HG03175 (cell line): ENCODE results near the gene USP5.

Experiments used
- ATAC-seq: cut with Tn5 transposase; IDR thresholded peaks from one replicate; pipeline ENCODE4 v1.9.1; 2021; ENCODE audit warnings: mild to moderate bottlenecking, moderate library complexity; ENCODE audit not compliant: unreplicated experiment

USP5 gene

GRCh38 chr12:6912164-6912935 is 60.4 kb downstream of the USP5 start:
- ATAC-seq = no peak

- peak; percentile 77 for ATAC-seq
Measured at GRCh38 chr12:6914246-6914946, 62.4 kb downstream of the USP5 start, which contains the start of gene ENO2. Gene ENO2, plus strand, starts transcription at chr12:6914580. Its CDS starts 1,253 bp downstream, at chr12:6915833.

- ATAC-seq = no peak
Measured at GRCh38 chr12:6914947-6915788, 63.2 kb downstream of the USP5 start.

- ATAC-seq = no peak
Measured at GRCh38 chr12:6915789-6916285, 63.9 kb downstream of the USP5 start.
